ENCODE data around the gene MSANTD3. TPM values are rescaled to one million over a fixed set of nuclear protein-coding genes. Genes with fewer than 3 reads are reported as not detected.
A peak's percentile ranks its signal among the peaks of the same experiment; 100 is the strongest.

MSANTD3 gene
- total and polyA plus RNA-seq, 5 experiments from 2014 or later = 3.5 to 12.9 (median 5.9) TPM

- POLR2A ChIA-PET = no interaction called here
- peak overlapping the region in 2 of 10 donors; percentile 4 to 8 for H3K27ac Mint-ChIP-seq
- H3K36me3 Mint-ChIP-seq = peaks cover 0 to 68% (median 53%) of the 10 kb centered on the region in 3 donors
- H3K27me3 Mint-ChIP-seq = no peaks in the 10 kb centered on the region
- H3K4me1 Mint-ChIP-seq = peaks cover 0 to 9% (median 2%) of the 10 kb centered on the region in 4 donors
- no peak overlapping the region for H3K4me3 Mint-ChIP-seq
- ATAC-seq (no peak), DNase-seq (no peak)
- H3K9me3 Mint-ChIP-seq = peaks cover 0 to 2% (median 0%) of the 10 kb centered on the region in 9 donors
These were observed 22.5 kb downstream of the MSANTD3 start for GRCh38 chr9:100449420-100449819.

- Mint-ChIP-seq H3K4me1 (peaks cover 0 to 8% (median 2%) of the 10 kb centered on the region in 4 donors), H3K4me3 (no peak overlapping the region), H3K36me3 (peaks cover 0 to 52% (median 46%) of the 10 kb centered on the region in 3 donors), H3K9me3 (peaks cover 0 to 2% (median 0%) of the 10 kb centered on the region in 9 donors), H3K27ac (no peak overlapping the region), H3K27me3 (no peaks in the 10 kb centered on the region)
- POLR2A ChIA-PET = no interaction called here
- no peak for DNase-seq
- no peak for ATAC-seq
These were observed 26.0 kb downstream of the MSANTD3 start for GRCh38 chr9:100452894-100453293.

- ATAC-seq (no peak), DNase-seq (no peak)
- peaks cover 0 to 2% (median 0%) of the 10 kb centered on the region in 9 donors for H3K9me3 Mint-ChIP-seq
- peaks cover 0 to 38% (median 37%) of the 10 kb centered on the region in 3 donors for H3K36me3 Mint-ChIP-seq
- POLR2A ChIA-PET = no interaction called here
- no peak overlapping the region for H3K4me3 Mint-ChIP-seq
- peaks cover 0 to 2% (median under 1%) of the 10 kb centered on the region in 4 donors for H3K4me1 Mint-ChIP-seq
- H3K27ac Mint-ChIP-seq = no peak overlapping the region
- H3K27me3 Mint-ChIP-seq = no peaks in the 10 kb centered on the region
These were observed 28.5 kb downstream of the MSANTD3 start for GRCh38 chr9:100455470-100455869.

GRCh38 chr9:100457517-100457916 lies 30.6 kb downstream of the MSANTD3 start:
- DNase-seq = no peak
- no peaks in the 10 kb centered on the region for H3K27me3 Mint-ChIP-seq
- H3K4me1 Mint-ChIP-seq = peaks cover 0 to 2% (median under 1%) of the 10 kb centered on the region in 4 donors
- no peak overlapping the region for H3K4me3 Mint-ChIP-seq
- POLR2A ChIA-PET = interaction anchor here (0.7 kb wide), 1 partner anchor 485 kb away, joined by 3 read pairs; no protein-coding TSS in a partner anchor
- peaks cover 0 to 18% (median 18%) of the 10 kb centered on the region in 3 donors for H3K36me3 Mint-ChIP-seq
- H3K9me3 Mint-ChIP-seq = no peaks in the 10 kb centered on the region
- no peak for ATAC-seq
- H3K27ac Mint-ChIP-seq = no peak overlapping the region

GRCh38 chr9:100459963-100460362 lies 33.0 kb downstream of the MSANTD3 start:
- H3K27me3 Mint-ChIP-seq = peaks cover 0 to 7% (median under 1%) of the 10 kb centered on the region in 5 donors
- peaks cover 0 to 2% (median 1%) of the 10 kb centered on the region in 4 donors for H3K4me1 Mint-ChIP-seq
- no peaks in the 10 kb centered on the region for H3K9me3 Mint-ChIP-seq
- H3K27ac Mint-ChIP-seq = no peak overlapping the region
- peaks cover 0 to 5% (median 0%) of the 10 kb centered on the region in 3 donors for H3K36me3 Mint-ChIP-seq
- POLR2A ChIA-PET = no interaction called here
- H3K4me3 Mint-ChIP-seq = no peak overlapping the region
- DNase-seq (no peak), ATAC-seq (no peak)

GRCh38 chr9:100465274-100465673 lies 38.3 kb downstream of the MSANTD3 start:
- Mint-ChIP-seq H3K4me3 (no peak overlapping the region), H3K27ac (no peak overlapping the region), H3K9me3 (no peaks in the 10 kb centered on the region), H3K27me3 (peaks cover 0 to 7% (median 4%) of the 10 kb centered on the region in 5 donors), H3K4me1 (peaks cover 0 to 2% (median 0%) of the 10 kb centered on the region in 4 donors), H3K36me3 (no peaks in the 10 kb centered on the region)
- POLR2A ChIA-PET = no interaction called here
- ATAC-seq (no peak), DNase-seq (no peak)

- POLR2A ChIA-PET = no interaction called here
- Mint-ChIP-seq H3K9me3 (no peaks in the 10 kb centered on the region), H3K27me3 (peaks cover 0 to 8% (median 6%) of the 10 kb centered on the region in 5 donors), H3K36me3 (no peaks in the 10 kb centered on the region), H3K4me3 (no peak overlapping the region), H3K27ac (no peak overlapping the region), H3K4me1 (peaks cover 0 to 2% (median 0%) of the 10 kb centered on the region in 4 donors)
- DNase-seq = no peak
- no peak for ATAC-seq
These were observed 38.8 kb downstream of the MSANTD3 start for GRCh38 chr9:100465761-100466160.

GRCh38 chr9:100466171-100466828 lies 39.4 kb downstream of the MSANTD3 start:
- Mint-ChIP-seq H3K27me3 (peaks cover 0 to 10% (median 6%) of the 10 kb centered on the region in 5 donors), H3K36me3 (no peaks in the 10 kb centered on the region), H3K9me3 (no peaks in the 10 kb centered on the region), H3K4me1 (peaks cover 0 to 2% (median 0%) of the 10 kb centered on the region in 4 donors), H3K27ac (no peak overlapping the region), H3K4me3 (no peak overlapping the region)
- DNase-seq (no peak), ATAC-seq (no peak)
- POLR2A ChIA-PET = no interaction called here

- POLR2A ChIA-PET = no interaction called here
These were observed 39.9 kb downstream of the MSANTD3 start for GRCh38 chr9:100466829-100467221.

GRCh38 chr9:100468041-100468440 lies 41.1 kb downstream of the MSANTD3 start:
- peaks cover 0 to 23% (median 13%) of the 10 kb centered on the region in 5 donors for H3K27me3 Mint-ChIP-seq
- no peaks in the 10 kb centered on the region for H3K9me3 Mint-ChIP-seq
- H3K4me3 Mint-ChIP-seq = no peak overlapping the region
- H3K27ac Mint-ChIP-seq = no peak overlapping the region
- no peak for ATAC-seq
- no peak for DNase-seq
- POLR2A ChIA-PET = no interaction called here
- no peaks in the 10 kb centered on the region for H3K36me3 Mint-ChIP-seq
- H3K4me1 Mint-ChIP-seq = peaks cover 0 to 5% (median 1%) of the 10 kb centered on the region in 4 donors

More at GRCh38 chr9:100466829-100467221, 39.9 kb downstream of the MSANTD3 start:
- DNase-seq (no peak), ATAC-seq (no peak)
- no peaks in the 10 kb centered on the region for H3K9me3 Mint-ChIP-seq
- H3K27me3 Mint-ChIP-seq = peaks cover 0 to 14% (median 7%) of the 10 kb centered on the region in 5 donors
- H3K4me3 Mint-ChIP-seq = no peak overlapping the region
- H3K4me1 Mint-ChIP-seq = peaks cover 0 to 2% (median 0%) of the 10 kb centered on the region in 4 donors
- no peaks in the 10 kb centered on the region for H3K36me3 Mint-ChIP-seq
- no peak overlapping the region for H3K27ac Mint-ChIP-seq

- Mint-ChIP-seq H3K27ac (no peak overlapping the region), H3K4me1 (peaks cover 4 to 12% (median 7%) of the 10 kb centered on the region in 4 donors), H3K9me3 (peaks cover 0 to 2% (median 0%) of the 10 kb centered on the region in 9 donors), H3K4me3 (peak overlapping the region; percentile 54 to 83 (median 66)), H3K27me3 (peaks cover 14 to 48% (median 24%) of the 10 kb centered on the region in 5 donors), H3K36me3 (no peaks in the 10 kb centered on the region)
- POLR2A ChIA-PET = no interaction called here
- ATAC-seq (no peak), DNase-seq (no peak)
These were observed 45.3 kb downstream of the MSANTD3 start for GRCh38 chr9:100472268-100472667.

- H3K27me3 Mint-ChIP-seq = peaks cover 14 to 48% (median 25%) of the 10 kb centered on the region in 5 donors
- peak; percentile 82 to 84 for ATAC-seq
- H3K27ac Mint-ChIP-seq = no peak within 1 kb of the TSS
These were observed 45.9 kb downstream of the MSANTD3 start, which contains the start of gene TMEFF1 for GRCh38 chr9:100472788-100473275. TSS of gene TMEFF1 (plus strand) at chr9:100473149. CDS start at chr9:100473545, 396 bp downstream.

More at GRCh38 chr9:100472788-100473275, 45.9 kb downstream of the MSANTD3 start, which contains the start of gene TMEFF1:
- POLR2A ChIA-PET = no interaction called here
- peak; percentile 8 to 67 (median 38) for DNase-seq
- H3K36me3 Mint-ChIP-seq = no peaks in the 10 kb centered on the region
- H3K4me3 Mint-ChIP-seq = peak within 1 kb of the TSS; percentile 62 to 85 (median 72)
- H3K4me1 Mint-ChIP-seq = peaks cover 4 to 12% (median 7%) of the 10 kb centered on the region in 4 donors
- peaks cover 0 to 2% (median 0%) of the 10 kb centered on the region in 9 donors for H3K9me3 Mint-ChIP-seq

Measured in naive thymus-derived CD8-positive, alpha-beta T cell (primary cell).